Lower lobe of right lung (tissue), 2 donors: ENCODE results near the gene ANKRD18A. TPM values are rescaled to one million over a fixed set of nuclear protein-coding genes. Genes with fewer than 3 reads are reported as not detected.

Experiments used
- ATAC-seq, 2 donors: fragments of 200-7000 bp; cut with Tn5 transposase; one replicate each; pipeline ENCODE4 v1.9.1; 2020 to 2022; ENCODE audit warnings: mild to moderate bottlenecking in 2 of 2, moderate library complexity in 2 of 2
- DNase-seq: peaks from one replicate; pipeline ENCODE4 v3.0.0-alpha.2; 2020
- H3K27ac ChIP-seq: fragments of 200-600 bp; one replicate; pipeline ENCODE4 v1.8.0; 2022
- H3K27me3 ChIP-seq: fragments of 200-600 bp; one replicate; pipeline ENCODE4 v1.8.0; 2022; ENCODE audit warnings: low read depth
- H3K36me3 ChIP-seq: fragments of 200-600 bp; one replicate; pipeline ENCODE4 v1.8.0; 2022; ENCODE audit warnings: mild to moderate bottlenecking
- H3K4me1 ChIP-seq: fragments of 200-600 bp; one replicate; pipeline ENCODE4 v1.8.0; 2022
- H3K4me3 ChIP-seq: fragments of 200-600 bp; one replicate; pipeline ENCODE4 v1.8.0; 2022; ENCODE audit warnings: mild to moderate bottlenecking
- H3K9me3 ChIP-seq: fragments of 200-600 bp; one replicate; pipeline ENCODE4 v1.8.0; 2022
- CTCF ChIP-seq: fragments of 200-600 bp; IDR thresholded peaks from one replicate; pipeline ENCODE4 v1.8.0; 2022; ENCODE audit warnings: antibody characterized with exemption, mild to moderate bottlenecking
- intact Hi-C: fragments of 100-400 bp; cut with DNase I; formaldehyde crosslinking; loops from one replicate; pipeline ENCODE4 v1.11.0; 2022
- total RNA-seq: library from RNA; stranded (reverse); fragmentation: NEBNext Ultra II Directional; extraction: Animal tissue kit (Norgen Biotek cat#: 25700); gene quantifications from one replicate; pipeline ENCODE4 v1.2.1, GENCODE V29; 2021
- donor health status: DM: no; HTN: yes; CAD: no; lungs with severe emphysema.

ANKRD18A gene
- total RNA-seq, 1 donor from 2014 or later = 4.3 TPM

GRCh38 chr9:38639577-38639940, 19.2 kb upstream of the ANKRD18A start:
- Histone ChIP-seq H3K27ac (no peak overlapping the region), H3K4me1 (no peaks in the 10 kb centered on the region), H3K9me3 (no peaks in the 10 kb centered on the region), H3K36me3 (no peaks in the 10 kb centered on the region), H3K27me3 (no peaks in the 10 kb centered on the region), H3K4me3 (no peak overlapping the region)
- ATAC-seq (no peak), DNase-seq (no peak)
- TF ChIP-seq CTCF = no peak
- intact Hi-C loops = no loop called here

GRCh38 chr9:38638881-38639576, 18.6 kb upstream of the ANKRD18A start:
- no peaks in the 10 kb centered on the region for H3K9me3 ChIP-seq
- H3K4me3 ChIP-seq = no peak overlapping the region
- intact Hi-C loops = no loop called here
- H3K36me3 ChIP-seq = no peaks in the 10 kb centered on the region
- TF ChIP-seq CTCF = no peak
- no peaks in the 10 kb centered on the region for H3K27me3 ChIP-seq
- no peak overlapping the region for H3K27ac ChIP-seq
- DNase-seq (no peak), ATAC-seq (no peak)
- no peaks in the 10 kb centered on the region for H3K4me1 ChIP-seq

GRCh38 chr9:38634315-38634714, 13.9 kb upstream of the ANKRD18A start:
- no peak for ATAC-seq
- DNase-seq = no peak
- Histone ChIP-seq H3K36me3 (no peaks in the 10 kb centered on the region), H3K27me3 (no peaks in the 10 kb centered on the region), H3K27ac (no peak overlapping the region), H3K4me3 (no peak overlapping the region), H3K4me1 (no peaks in the 10 kb centered on the region), H3K9me3 (no peaks in the 10 kb centered on the region)
- no peak for TF ChIP-seq CTCF
- intact Hi-C loops = no loop called here

GRCh38 chr9:38629511-38629910, 9.1 kb upstream of the ANKRD18A start:
- ATAC-seq (peak in 1 of 2 donors; percentile 19), DNase-seq (no peak)
- TF ChIP-seq CTCF = no peak
- no peak overlapping the region for H3K4me3 ChIP-seq
- intact Hi-C loops = no loop called here
- H3K27ac ChIP-seq = no peak overlapping the region
- no peaks in the 10 kb centered on the region for H3K9me3 ChIP-seq
- H3K27me3 ChIP-seq = no peaks in the 10 kb centered on the region
- H3K36me3 ChIP-seq = no peaks in the 10 kb centered on the region
- no peaks in the 10 kb centered on the region for H3K4me1 ChIP-seq

GRCh38 chr9:38626006-38626405, 5.6 kb upstream of the ANKRD18A start:
- no peaks in the 10 kb centered on the region for H3K36me3 ChIP-seq
- no peak overlapping the region for H3K4me3 ChIP-seq
- H3K27me3 ChIP-seq = peaks cover 26% of the 10 kb centered on the region
- intact Hi-C loops = no loop called here
- DNase-seq = no peak
- no peak overlapping the region for H3K27ac ChIP-seq
- H3K4me1 ChIP-seq = peaks cover 19% of the 10 kb centered on the region
- TF ChIP-seq CTCF = no peak
- ATAC-seq = no peak
- H3K9me3 ChIP-seq = peaks cover 6% of the 10 kb centered on the region
